LNCAP (cell line): ENCODE data around the gene PLXND1.

Source experiments
- TF ChIP-seq, protein P1 (sequence below): fragments of 450-650 bp; IDR thresholded peaks from 2 replicates; pipeline ENCODE4 v1.5.1; 2017; ENCODE audit warnings: mild to moderate bottlenecking

PLXND1 gene

DNA sequence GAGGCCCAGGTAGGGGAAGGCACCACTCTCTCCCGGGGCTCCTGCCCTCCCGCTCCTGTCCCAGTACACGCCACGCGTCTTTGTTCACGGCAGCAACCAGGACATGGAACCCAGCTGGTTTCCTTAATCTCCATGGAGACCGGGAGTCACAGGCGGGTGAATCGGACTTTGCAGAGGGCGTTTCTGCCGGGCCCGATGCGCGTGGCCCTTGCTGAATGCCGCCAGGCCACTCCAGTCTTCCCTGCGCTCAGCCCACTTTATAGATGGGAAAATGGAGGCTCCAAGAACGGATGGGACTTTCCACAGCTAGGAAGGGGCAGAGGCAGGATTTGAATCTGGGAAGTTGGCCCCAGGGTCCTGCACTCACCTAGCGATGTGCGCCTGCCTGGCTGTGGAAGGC lies 7.4 kb downstream of the PLXND1 start:
- TF ChIP-seq, protein P1, sequence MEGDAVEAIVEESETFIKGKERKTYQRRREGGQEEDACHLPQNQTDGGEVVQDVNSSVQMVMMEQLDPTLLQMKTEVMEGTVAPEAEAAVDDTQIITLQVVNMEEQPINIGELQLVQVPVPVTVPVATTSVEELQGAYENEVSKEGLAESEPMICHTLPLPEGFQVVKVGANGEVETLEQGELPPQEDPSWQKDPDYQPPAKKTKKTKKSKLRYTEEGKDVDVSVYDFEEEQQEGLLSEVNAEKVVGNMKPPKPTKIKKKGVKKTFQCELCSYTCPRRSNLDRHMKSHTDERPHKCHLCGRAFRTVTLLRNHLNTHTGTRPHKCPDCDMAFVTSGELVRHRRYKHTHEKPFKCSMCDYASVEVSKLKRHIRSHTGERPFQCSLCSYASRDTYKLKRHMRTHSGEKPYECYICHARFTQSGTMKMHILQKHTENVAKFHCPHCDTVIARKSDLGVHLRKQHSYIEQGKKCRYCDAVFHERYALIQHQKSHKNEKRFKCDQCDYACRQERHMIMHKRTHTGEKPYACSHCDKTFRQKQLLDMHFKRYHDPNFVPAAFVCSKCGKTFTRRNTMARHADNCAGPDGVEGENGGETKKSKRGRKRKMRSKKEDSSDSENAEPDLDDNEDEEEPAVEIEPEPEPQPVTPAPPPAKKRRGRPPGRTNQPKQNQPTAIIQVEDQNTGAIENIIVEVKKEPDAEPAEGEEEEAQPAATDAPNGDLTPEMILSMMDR, result no peak

DNA sequence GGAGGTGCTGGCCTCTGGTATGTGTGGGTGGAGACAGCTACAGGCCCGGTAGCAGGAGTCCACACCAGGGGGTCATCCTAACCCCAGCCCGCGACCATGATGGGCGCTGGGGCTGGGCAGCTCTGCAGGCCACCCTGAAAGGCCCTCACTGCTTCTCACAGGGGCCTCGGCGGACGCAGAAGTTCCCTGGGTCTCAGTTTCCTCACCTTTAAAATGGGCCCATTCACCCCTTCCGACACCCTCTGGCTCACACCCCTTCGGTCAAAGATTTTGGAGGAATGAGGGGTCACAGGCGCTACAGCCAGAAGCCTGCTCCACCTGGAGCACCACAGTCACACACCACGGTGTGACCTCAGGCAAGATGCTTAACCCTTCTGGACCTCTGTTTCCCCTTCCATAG lies 8.0 kb downstream of the PLXND1 start:
- TF ChIP-seq, protein P1, result no peak

DNA sequence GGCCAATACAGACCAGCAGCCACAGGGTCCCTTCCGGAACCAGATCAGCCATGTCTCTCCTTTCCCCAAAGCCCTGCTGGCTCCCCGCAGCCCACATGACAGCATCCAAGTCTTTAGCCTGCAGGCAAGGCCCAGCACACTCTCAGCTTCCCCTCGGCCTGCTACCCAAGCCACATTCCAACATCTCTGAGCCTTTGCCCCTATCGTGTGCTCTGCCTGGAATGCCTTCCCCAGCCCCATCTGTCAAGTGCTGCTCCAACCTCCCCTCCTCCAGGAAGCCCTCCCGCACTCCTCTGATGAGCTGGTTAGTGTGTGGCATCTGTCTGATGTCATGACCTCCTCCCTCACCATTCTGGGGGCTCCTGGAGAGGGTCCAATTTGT lies 8.5 kb downstream of the PLXND1 start:
- TF ChIP-seq, protein P1, result no peak

DNA sequence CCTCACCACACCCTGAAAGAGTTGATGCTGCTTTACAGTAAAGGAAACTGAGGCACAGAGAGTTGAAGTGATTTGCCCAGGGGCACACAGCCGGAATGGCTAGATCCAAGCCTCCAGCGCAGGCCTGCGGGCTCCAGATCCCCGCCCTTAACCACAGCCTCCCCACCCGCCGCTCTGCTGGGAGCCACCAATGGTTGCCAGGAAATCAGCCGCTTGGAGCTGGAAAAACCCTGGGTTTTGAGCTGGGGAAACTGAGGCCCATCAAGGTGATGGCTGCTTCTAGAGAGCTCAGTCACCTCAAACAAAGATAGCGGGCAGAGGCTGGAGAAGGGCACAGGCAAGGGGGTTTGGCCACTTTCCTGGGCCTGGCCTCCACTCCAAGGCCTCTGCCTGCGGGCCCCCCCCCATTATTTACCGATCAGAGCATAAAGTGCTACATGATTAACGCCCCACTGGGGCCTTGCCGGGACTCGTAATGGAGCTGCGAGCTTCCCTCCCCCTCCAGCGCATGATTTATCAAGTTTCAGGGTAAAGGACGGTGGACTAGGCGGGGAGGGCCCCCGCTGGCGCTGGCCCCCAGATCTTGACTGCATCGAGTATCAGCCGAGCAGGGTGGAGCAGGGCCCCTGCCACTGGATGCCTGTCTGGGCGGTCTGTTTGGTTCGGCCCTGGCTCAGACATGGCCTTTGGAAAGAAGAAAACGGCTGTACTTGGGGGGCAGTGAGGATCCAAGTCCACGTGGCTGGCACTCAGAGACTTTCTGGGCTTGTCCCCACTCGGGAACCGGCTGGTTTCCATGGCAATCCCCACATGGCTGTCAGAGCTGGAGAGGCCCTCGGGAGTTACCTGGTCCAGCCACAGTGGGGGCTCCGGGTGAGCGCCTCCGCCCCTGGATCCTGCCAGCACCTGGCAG lies 9.1 kb downstream of the PLXND1 start:
- TF ChIP-seq, protein P1, result no peak

DNA sequence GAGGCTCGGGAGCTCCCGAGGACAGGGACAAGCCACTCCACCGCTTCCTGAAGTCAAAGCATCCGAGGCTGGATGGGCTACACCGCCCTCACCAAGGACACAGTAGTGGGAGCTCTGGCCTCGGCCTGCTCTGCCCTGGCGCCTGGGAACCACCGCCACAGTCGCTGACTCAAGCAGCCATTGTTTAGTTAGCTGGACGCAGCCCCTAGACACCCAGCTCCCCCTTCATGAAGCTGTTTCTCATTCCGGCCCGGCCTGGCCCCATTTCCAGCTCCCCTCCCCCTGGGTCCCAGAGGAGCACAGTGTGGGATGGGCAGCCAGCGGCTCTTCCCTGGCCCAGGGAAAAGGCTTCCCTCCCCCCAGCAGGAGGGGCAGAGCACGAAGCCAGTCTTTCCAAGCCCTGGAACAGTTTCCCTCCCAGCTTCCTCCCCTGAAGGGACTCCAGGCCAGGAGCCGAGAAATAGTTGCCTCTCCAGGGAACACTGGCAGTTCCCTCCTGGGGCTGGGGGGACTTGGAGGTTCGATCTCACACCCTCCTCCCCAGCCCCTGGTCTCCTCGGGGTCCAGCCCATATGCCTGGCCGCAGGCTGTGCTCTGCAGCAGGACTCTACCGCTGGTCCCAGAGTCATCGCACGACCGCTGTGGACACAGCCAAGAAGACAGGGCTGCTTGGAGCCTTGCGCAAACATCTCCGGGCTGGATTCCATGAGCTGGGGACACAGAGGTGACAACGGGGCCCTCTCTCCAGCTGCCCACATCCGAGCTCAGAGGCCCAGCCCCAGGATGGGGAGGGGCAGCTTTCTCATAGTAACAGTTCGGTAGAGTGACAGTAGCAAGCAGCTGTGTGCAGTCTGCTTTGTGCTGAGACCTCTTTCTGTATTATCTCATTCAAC lies 10.0 kb downstream of the PLXND1 start:
- TF ChIP-seq, protein P1, result no peak

DNA sequence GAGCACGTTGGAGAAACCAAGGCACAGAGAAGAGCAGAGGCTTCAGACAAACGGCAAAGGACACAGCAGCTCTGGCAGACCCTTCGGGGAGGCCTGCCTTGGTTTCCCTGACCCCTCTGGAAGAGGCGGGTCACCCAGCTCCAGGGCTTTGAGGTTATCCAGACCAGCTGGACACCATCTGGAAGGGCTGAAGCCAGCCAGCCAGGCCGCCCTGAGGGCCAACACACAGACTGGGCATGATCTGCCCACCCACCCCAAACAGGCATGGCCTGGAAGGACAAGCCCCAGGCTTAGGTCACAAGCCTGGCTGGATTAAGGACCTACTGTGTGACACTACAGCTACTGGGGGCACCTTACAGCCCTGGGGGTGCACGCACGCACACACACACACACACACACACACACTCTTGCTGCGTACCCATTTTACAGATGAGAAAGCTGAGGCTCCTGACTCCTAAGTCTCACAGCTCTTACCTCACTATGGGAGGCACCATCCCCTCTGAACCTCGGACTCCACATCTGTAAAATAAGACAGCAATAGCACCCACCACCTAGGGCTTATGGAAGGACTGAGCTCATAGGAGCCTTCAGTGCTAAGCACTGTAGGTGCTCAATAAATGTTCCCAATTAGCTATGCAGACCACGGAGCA lies 10.8 kb downstream of the PLXND1 start:
- TF ChIP-seq, protein P1, result no peak

DNA sequence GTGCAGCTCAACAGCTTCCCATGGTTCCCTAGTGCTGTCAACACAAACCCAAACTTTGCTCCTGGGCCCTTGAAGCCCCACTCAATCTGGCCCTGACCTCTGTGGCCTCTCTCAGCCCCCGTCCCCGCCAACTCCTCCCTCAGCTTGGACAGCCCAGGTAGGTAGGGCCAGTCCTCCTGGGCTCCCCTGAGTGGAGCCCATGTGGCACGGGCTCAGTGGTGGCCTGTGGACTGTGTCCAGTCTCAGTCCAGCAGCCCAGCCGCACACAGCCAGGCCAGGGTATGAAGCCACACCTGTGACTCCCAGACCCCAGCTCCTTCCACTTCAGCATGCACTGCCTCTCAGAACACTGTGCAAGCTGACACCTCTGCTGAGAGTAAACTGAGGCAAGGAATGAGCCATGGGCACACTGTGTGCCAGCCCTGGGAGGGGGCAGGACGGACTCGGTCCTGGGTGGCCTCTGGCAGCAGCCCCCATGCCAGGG lies 11.5 kb downstream of the PLXND1 start:
- TF ChIP-seq, protein P1, result no peak
